Left colon (tissue), 2 donors: ENCODE measurements around the gene TMEM178B. TPM values are rescaled to one million over a fixed set of nuclear protein-coding genes. Genes with fewer than 3 reads are reported as not detected.
"Not testable (repeated sequence)": the region's sequence is repeated elsewhere in the genome, so short reads cannot be mapped to it uniquely, and the experiment has no call there.

Experiments used
- ATAC-seq: fragments of 200-7000 bp; cut with Tn5 transposase; one replicate; pipeline ENCODE4 v1.9.1; 2020; ENCODE audit warnings: mild to moderate bottlenecking, moderate library complexity
- DNase-seq, 2 donors: peaks; one replicate each; pipeline ENCODE4 v3.0.0-alpha.2; 2020
- intact Hi-C, 2 donors: fragments of 100-400 bp; cut with DNase I in 1 of 2; cut with micrococcal nuclease in 1 of 2; formaldehyde crosslinking; loops; one replicate each; pipeline versions ENCODE4 v1.11.2 to v1.14.0; 2022; cut with DNase I, micrococcal nuclease
- long read RNA-seq: library from polyadenylated mRNA; unstranded; transcript quantifications from one replicate; pipeline ENCODE4 v2.0.0, GENCODE V29; 2021
- total RNA-seq, 2 donors: library from RNA; stranded (reverse); fragmentation: NEBNext Ultra II Directional; extraction: Animal tissue kit (Norgen Biotek cat#: 25700); gene quantifications; one replicate each; pipeline ENCODE4 v1.2.1, GENCODE V29; 2021
- donor health status: DM: no; HTN: no; CAD: no.
- donor health status: DM: yes; HTN: yes; CAD: no.

The TMEM178B gene
- total RNA-seq: under 1 TPM; 0.31 to 0.34 TPM
- long read RNA-seq: 0 reads

- intact Hi-C loops: no loop called here
- DNase-seq (no peak), ATAC-seq (peak; percentile 26)
Observed at GRCh38 chr7:141073641-141074161, at the start of gene TMEM178B. TSS of gene TMEM178B (plus strand) at chr7:141074064.

- intact Hi-C loops: no loop called here
Observed at GRCh38 chr7:141024668-141025067, 49.2 kb upstream of the TMEM178B start.

GRCh38 chr7:141027043-141027442 is 46.8 kb upstream of the TMEM178B start:
- no peak for DNase-seq
- ATAC-seq: no peak
- intact Hi-C loops: no loop called here

More at GRCh38 chr7:141024668-141025067, 49.2 kb upstream of the TMEM178B start:
- DNase-seq: no peak
- ATAC-seq: no peak

GRCh38 chr7:141028767-141029166 is 45.1 kb upstream of the TMEM178B start:
- ATAC-seq: no peak
- intact Hi-C loops: no loop called here
- DNase-seq: no peak

GRCh38 chr7:141032539-141033323 is 41.1 kb upstream of the TMEM178B start:
- intact Hi-C loops, ATAC-seq, DNase-seq: not testable (repeated sequence)

GRCh38 chr7:141038100-141038499 is 35.8 kb upstream of the TMEM178B start:
- intact Hi-C loops, DNase-seq, ATAC-seq: not testable (repeated sequence)

GRCh38 chr7:141039376-141039775 is 34.5 kb upstream of the TMEM178B start:
- intact Hi-C loops: no loop called here

GRCh38 chr7:141042222-141043193 is 31.4 kb upstream of the TMEM178B start:
- ATAC-seq (no peak), DNase-seq (no peak)
- intact Hi-C loops: no loop called here

More at GRCh38 chr7:141039376-141039775, 34.5 kb upstream of the TMEM178B start:
- ATAC-seq: no peak
- DNase-seq: no peak

- DNase-seq (no peak), ATAC-seq (no peak)
- intact Hi-C loops: no loop called here
Observed at GRCh38 chr7:141043616-141044015, 30.2 kb upstream of the TMEM178B start.

- DNase-seq: no peak
- intact Hi-C loops: no loop called here
- ATAC-seq: no peak
Observed at GRCh38 chr7:141045126-141045841, 28.6 kb upstream of the TMEM178B start.

GRCh38 chr7:141045842-141046620 is 27.8 kb upstream of the TMEM178B start:
- ATAC-seq: no peak
- no peak for DNase-seq
- intact Hi-C loops: no loop called here

- intact Hi-C loops: no loop called here
- no peak for ATAC-seq
- DNase-seq: no peak
Observed at GRCh38 chr7:141053626-141054025, 20.2 kb upstream of the TMEM178B start.

- DNase-seq: no peak
- no peak for ATAC-seq
- intact Hi-C loops: no loop called here
Observed at GRCh38 chr7:141055146-141055545, 18.7 kb upstream of the TMEM178B start.

- no peak for ATAC-seq
- intact Hi-C loops: no loop called here
Observed at GRCh38 chr7:141057788-141058187, 16.1 kb upstream of the TMEM178B start.

GRCh38 chr7:141067856-141068255 is 6.0 kb upstream of the TMEM178B start:
- ATAC-seq, intact Hi-C loops, DNase-seq: not testable (repeated sequence)

More at GRCh38 chr7:141057788-141058187, 16.1 kb upstream of the TMEM178B start:
- DNase-seq: no peak

GRCh38 chr7:141071260-141071854 is 2.5 kb upstream of the TMEM178B start:
- ATAC-seq (no peak), DNase-seq (peak in 1 of 2 donors; percentile 20)
- intact Hi-C loops: no loop called here

GRCh38 chr7:141071855-141072547 is 1.9 kb upstream of the TMEM178B start:
- ATAC-seq (no peak), DNase-seq (no peak)
- intact Hi-C loops: no loop called here
